GM21381 (cell line): ENCODE measurements around the gene MARK4.
"Not testable (repeated sequence)": the region's sequence is repeated elsewhere in the genome, so short reads cannot be mapped to it uniquely, and the experiment has no call there.

Source experiments
- ATAC-seq: cut with Tn5 transposase; IDR thresholded peaks from one replicate; pipeline ENCODE4 v1.9.1; 2021; ENCODE audit warnings: mild to moderate bottlenecking, moderate library complexity; ENCODE audit not compliant: unreplicated experiment

Gene MARK4

DNA sequence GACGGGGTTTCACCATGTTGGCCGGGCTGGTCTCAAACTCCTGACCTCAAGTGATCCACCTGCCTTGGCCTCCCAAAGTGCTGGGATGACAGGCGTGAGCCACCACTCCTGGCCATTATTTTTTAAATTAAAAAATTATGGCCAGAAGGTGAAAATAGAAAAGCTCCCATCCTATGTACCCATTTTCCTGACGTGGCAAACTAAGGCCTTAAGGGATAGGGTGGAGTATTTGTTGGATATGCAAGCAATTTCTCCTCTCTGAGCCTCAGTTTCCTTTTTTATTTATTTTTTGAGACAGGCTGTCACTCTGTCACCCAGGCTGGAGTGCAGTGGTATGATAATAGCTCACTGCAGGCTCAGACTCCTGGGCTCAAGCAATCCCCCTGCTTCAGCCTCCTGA is 83.8 kb downstream of the MARK4 start:
- ATAC-seq, result not testable (repeated sequence)

DNA sequence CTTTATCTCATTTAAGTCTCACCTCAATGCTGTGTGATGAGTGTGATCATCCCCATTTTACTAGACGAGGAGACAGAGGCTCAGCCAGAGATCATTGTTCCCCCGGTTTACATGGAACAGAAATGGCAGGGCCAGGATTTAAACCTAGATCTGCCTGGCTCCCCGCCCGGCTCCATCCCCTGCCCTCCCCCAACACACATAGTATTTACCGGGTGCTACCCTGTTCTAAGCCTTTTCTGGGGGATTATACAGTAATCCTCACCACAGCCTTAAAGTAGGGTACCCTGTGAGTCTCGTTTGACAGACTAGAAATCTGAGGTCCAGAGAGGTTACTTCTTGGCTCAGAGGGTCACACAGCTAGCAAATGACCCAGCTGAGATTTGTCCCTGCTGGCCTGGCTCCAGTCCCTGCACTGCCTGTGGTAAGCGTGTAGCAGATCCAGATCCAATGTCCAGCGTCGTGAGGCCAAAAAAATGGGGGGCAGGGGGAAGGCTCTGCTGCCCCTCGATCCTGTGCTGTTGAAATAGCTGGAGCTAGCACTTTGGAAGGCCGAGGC is 85.7 kb downstream of the MARK4 start:
- ATAC-seq, result no peak

DNA sequence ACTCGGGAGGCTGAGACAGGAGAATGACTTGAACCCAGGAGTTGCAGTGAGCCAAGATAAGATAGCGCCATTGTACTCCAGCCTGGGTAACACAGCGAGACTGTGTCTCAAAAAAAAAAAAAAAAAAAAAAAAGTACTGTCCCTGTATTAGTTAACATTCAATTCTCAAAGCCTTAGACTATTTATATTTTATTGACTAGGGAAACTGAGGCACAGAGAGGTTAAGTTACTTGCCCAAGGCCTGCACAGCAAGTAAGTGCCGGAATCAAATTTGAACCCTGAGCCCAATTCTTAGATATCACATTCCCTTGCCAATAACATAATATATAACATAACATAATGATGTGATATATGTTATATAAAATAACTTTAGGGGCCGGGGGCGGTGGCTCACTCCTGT is 88.6 kb downstream of the MARK4 start:
- ATAC-seq, result no peak

DNA sequence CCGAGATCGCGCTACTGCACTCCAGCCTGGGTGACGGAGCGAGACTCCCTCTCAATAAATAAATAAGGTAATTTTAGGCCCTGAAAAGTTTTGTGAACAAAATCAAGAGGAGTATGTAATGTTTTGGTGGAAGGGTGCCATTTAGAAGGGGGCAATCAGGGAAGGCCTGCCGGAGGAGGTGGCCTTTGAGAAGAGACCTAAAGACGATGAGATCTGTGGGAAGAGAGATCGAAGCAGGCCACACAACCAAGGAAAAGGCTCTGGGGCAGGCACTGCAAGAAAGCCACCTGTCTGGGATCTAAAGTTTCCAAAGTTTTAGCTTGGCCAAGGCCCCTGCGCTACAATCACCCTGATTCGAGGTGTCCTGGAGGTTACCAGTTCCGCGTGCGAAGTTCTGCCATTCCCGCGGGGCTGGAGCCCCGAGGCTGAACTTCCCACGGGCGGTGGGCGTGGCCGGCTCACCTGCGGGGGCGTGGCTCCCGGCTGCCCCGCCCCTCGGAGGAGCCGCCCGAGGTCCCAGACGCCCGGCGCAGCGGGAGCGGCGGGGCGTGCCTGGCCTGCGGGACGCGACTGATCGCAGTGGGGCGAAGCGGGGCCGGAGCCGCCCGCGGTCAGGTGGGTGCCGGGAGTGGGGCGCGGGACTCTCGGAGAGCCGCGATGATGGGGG is 89.3 kb downstream of the MARK4 start, which contains the start of gene KLC3:
Gene KLC3 (plus strand): TSS at position 519 of the 667 bp plus-strand sequence. CDS start 4,792 bp downstream, outside the sequence.
- ATAC-seq, result no peak

DNA sequence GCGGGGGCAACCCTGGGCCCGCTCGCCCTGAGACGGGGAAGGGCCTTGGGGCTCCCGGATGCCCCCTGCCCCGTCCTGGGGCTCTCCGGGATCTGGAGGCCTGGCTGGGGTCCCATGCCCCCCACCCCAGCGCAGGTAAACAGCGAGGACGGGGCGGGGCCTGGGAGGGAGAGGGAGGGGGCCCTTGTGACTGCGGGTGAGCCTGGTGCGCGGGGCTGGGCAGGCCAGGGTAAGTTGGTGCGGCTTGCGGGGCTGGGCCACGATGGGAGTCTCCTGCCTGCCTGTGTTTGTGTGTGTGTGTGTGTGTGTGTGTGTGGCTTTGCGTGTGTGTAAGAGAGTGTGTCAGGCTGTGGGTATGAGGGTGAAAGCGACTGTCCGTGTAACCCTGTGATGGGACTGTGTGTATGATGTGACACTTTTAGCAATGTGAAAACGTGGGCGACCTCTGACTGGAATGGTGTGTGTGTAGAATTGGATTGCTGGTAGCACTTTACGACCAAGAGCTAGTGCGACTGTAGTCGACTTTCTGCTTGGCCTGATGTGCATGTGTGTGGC is 89.9 kb downstream of the MARK4 start:
- ATAC-seq, result no peak

DNA sequence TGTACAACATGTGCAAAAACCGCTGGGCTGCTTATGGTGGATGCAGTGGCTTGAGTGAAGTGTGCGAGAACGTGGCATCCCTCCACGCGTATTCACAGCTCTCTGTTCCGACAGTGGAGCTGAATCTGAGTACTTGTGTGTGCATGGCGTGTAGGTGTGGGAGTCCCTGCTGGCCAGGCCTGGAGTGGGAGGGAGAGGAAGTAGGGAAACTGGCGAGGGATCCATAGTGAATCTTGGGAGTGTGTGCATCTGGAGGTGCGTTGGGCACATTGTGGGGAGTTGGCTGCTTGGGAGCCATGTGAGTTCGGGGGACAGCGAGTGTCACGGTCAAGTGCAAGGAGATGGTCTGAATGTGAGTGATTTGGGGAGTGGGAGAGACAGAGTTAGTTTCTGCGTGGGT is 91.8 kb downstream of the MARK4 start:
- ATAC-seq, result no peak

DNA sequence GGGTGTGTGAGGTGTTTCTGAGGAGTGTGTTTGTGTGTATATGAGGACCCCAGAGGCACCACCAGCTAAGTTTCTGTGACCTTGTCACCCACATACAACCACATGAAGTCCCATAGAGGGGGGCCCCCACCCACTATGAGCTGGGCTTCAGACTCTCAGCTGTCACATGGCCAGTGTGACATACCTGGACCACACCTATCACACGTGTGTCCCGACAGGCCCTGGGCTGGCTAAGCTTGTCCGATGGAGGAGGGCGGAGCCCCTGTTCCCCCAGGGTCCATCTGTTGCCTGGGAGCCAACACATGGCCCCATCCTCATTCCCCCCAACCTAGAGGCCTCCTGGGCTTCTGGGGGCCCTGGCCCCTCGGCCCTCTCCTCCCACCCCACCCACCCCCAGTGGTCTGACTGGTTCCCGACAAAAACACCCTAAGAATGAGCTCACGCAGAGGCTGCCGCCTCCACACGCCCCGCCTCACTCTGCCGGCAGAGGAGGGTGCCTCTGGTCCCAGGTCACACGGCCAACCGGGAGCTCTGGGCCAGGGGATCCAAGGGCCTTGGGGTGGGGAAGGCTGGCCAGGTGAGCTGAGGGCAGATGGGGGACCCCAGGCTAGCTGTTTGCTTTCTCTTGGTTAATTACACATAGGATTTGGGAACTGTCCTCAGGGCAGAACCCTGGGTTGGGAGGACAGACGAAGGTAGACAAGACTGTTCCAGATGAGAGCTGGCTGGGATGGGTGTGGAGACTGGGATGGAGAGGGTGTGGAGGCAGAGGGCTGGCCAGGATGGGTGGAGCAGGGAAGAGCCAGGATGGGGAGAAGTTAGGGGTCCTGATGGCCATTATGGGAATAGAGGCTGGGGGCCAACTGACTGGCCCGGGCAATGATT is 93.8 kb downstream of the MARK4 start:
- no peak for ATAC-seq

DNA sequence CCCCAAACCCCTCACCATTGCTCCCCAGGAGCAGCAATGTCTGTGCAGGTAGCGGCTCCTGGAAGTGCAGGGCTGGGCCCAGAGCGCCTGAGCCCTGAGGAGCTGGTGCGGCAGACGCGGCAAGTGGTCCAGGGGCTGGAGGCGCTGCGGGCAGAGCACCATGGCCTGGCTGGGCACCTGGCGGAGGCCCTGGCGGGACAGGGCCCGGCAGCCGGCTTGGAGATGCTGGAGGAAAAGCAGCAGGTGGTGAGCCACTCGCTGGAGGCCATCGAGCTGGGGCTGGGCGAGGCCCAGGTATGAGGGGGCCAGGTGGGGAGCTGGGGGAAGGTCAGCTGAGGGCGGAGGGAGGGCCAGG is 94.4 kb downstream of the MARK4 start:
- no peak for ATAC-seq

DNA sequence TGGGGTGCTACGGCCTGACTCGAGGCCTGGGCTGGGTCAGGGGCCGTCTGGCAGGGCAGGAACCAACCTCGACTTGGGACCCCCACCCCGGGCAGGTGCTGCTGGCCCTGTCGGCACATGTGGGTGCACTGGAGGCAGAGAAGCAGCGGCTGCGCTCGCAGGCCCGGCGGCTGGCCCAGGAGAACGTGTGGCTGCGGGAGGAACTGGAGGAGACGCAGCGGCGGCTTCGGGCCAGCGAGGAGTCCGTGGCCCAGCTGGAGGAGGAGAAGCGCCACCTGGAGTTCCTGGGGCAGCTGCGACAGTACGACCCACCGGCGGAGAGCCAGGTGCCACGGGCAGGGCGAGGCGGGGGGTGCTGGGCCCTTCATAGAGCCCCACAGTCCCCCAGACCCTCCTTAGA is 95.4 kb downstream of the MARK4 start:
- ATAC-seq, result no peak

DNA sequence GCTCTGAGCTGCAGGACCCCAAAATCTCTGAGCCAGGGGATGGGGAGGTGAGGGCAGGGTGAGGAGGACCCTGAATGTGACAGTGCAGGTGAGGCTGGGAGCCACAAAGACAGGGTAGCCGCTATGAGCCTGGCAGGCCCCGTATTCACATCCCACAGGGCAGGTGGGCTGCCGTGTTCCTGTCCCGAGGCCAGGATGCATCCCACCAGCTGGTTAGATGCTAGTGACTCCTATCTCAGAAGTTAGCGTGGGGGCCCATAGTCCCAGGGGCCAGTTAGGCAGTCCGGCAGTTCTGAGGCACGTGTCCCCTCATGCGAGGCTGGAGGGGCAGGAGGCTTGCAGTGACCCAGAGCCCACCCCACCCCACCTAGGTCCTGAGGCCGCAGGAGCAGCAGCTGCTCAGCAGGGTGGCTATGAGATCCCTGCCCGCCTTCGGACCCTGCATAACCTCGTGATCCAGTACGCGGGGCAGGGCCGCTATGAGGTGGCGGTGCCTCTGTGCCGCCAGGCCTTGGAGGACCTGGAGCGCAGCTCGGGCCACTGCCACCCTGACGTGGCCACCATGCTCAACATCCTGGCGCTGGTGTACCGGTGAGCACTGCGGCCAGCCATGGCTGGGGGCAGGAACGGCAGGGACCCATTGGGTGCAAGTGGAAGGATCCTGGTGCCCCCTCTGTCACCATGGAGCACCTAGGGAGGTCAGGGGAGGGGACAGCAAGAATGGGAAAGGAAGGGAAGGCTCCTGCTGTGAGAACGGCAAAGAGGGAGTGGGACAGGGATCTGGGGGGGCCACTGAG is 96.7 kb downstream of the MARK4 start:
- ATAC-seq, result no peak

DNA sequence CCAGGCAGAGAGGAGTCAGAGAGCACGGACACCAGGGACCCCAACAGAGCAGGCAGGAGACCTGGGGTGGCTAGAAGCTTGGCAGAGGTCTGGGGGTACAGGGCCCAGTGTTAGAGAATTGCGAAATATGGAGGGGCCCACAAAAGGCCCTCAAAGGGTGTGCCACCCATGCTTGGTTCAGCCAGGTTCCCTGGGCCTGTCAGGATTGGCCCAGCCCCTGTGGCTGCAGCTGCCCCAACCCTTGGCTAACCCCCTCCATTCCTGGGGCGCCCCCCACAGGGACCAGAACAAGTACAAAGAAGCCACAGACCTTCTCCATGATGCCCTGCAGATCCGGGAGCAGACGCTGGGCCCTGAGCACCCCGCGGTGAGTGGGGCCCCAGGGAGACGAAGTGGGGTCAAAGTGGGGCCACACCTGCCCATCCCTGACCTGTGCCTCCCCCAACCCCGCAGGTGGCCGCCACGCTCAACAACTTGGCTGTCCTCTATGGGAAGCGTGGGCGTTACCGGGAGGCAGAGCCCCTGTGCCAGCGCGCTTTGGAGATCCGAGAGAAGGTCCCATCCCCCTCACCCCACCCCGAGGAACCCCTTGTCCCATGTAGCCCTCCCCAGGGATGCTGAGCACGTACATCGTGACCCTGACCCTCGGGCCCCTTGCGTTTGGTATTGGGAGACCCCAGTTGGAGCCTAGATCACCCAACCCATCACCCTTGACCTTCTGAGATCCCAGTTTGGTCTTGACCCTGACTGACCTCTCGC is 97.5 kb downstream of the MARK4 start:
- ATAC-seq, result no peak

DNA sequence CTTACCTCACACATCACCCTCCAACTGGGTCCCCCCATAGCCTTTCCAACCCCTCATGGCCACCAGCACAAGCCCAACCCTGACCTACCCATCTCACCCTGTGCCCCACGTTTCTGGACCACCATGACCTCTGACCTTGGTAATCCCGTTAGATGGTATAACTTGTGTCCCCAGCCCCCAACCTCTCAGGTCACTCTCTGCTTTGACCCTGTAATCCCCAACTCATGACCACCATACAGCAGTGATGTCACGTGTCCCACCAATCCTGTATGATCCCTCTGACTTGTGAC is 98.0 kb downstream of the MARK4 start:
- ATAC-seq, result no peak

DNA sequence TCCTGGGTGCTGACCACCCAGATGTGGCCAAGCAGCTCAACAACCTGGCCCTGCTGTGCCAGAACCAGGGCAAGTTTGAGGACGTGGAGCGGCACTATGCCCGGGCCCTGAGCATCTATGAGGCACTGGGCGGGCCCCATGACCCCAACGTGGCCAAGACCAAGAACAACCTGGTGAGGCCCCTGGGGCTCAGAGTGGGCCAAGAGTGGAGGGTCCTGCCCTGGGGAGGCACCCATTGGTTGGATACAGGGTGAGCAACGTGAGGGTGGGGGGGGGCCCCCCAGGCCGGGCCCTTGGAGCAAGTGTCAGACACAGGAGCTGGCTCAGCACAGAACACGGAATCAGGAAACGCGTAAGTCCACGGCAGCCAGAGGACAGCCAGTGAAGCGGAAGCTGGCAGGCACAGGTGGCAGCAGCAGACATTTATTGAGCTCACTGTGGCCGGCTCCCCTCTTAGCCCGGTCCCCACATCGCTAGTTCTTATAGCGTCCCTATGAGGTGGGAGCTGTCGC is 98.4 kb downstream of the MARK4 start:
- no peak for ATAC-seq

DNA sequence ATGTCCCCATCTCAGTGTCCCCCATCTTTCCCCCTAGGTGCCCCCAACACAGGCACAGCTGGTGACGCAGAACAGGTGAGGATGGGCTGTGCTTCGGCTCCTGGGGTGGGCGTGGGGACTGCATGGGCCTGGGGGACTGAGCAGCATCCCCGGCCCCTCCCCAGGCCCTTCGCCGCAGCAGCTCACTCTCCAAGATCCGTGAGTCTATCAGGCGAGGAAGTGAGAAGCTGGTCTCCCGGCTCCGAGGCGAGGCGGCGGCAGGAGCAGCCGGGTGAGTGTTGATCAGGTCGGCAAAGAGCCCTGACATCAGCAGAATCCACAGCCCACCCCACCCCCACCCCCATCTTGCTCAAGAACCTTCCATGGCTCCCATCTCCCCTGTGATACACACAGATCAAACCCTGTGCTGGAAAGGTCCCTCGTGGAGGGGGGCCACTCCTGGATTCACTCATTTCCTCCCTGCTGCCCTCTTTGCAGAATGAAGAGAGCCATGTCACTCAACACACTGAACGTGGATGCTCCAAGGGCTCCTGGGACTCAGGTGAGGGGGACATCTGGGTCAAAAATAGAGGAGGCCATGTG is 99.5 kb downstream of the MARK4 start:
- ATAC-seq, result no peak

DNA sequence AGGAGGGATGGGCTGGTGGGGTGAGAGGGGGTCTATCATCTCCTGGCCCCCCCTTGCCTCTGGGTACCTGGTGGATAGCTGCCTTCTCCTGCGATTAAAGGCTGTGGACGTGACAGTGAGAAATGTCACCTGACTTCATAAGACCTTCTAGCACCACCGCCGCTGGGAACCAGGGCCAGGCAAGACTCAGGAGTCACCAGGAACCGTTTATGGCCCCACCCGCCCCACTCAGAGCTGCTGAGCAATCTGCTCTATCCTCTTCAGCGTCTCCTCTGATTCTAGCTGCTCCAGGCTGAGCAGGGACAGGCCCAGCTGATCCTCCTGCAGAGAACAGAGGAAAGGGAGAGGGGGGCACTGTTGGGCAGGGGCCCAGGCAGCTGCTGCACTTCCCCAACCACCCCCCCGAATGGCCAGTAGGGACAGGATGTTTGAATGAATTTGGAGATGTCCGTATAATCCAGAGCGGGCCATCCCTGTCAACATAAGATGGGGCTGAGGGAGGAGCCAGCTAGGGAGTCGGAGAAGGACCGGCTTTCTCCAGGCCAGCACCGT is 100.4 kb downstream of the MARK4 start:
- no peak for ATAC-seq

DNA sequence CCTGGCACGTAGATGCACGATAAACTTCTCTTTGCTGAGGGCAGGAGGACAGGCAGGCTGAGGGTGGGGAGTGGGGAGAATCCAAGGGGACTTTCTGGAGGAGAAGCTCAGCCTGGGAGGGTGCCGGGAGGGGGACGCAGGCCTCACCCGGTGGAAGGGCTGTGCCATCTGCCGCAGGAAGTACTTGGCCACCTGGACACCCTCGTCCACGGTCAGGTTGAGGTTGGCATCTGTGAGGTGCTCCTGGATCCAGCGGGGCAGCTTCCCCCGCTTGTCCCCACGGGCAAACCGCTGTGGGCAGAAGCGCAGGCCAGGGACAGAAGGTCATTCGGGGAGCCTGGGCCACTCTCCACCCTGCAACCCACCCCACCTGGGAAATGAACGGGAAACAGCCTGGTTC is 101.0 kb downstream of the MARK4 start:
- ATAC-seq, result no peak

DNA sequence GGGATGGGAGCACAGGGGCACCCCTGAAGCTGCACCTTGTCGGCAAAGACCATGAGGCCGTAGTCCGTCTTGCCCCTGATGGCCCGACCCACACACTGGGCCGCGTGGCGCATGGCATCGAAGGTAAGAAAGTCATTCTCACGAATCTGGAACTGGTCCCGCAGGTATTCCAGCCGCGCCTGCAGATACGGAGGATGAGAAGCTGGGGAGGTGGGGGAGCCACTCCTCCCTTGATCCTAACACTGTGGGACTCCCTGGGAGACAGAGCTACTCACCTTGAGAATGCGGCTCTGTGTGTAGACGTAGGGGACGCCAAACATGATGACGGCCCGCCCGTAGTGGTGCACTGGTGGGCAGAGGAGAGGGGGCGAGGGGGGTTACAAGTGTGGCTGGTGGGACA is 101.4 kb downstream of the MARK4 start:
- ATAC-seq, result no peak

DNA sequence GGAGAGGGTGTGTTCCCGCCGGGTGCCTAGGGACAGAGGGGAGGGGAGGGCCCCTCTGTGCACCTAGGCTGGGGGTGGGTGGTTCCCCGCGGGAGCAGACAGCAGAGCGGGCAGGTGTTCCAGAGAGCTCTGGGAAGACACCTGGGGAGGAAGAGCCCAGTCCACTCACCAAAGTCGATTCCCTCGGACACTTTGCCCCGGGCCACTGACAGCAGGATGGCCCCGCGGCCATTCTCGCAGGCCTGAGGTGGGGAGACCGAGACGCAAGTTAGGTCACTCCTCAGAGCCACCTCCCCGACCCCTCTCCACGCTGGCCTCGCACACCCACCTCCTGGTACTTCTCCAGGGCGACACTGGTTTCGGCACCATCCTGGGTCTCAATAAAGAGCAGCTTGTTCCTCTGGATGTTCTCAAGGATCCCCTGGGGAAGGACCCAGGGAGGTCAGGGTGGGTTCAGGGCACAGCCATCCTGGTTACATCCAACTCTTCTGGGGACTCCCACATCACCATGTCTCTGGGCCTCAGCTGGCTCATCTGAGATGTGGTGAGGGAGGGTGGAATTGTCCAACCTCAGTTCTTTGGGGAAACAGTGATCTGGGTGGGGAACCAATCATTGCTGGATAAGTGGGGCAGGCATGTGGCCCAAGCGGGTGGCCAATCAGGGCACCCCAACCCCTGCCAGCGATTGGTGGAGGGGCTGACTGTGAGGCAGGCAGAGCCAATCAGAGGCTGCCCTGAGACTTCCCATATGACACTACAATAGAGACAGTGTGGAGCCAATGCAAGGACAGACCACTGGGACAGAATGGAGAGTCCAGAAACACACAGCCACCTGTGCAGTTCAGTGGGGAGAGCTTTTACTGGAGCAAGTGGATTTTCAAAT is 102.1 kb downstream of the MARK4 start:
- ATAC-seq, result no peak
